H1 (cell line): ENCODE measurements around the gene ZNF148. TPM values are rescaled to one million over a fixed set of nuclear protein-coding genes. Genes with fewer than 3 reads are reported as not detected.

ENCODE experiments used
- CTCF ChIA-PET: fragments of 300-600 bp; sonication (Branson Sonifier 250); formaldehyde crosslinking; loops from one replicate; lab custom pipeline; 2021; ENCODE audit not compliant: partially characterized antibody; lab: Charles Lee
- POLR2A ChIA-PET: fragments of 300-600 bp; sonication (Branson Sonifier 250); formaldehyde crosslinking; loops from one replicate; lab custom pipeline; 2021; ENCODE audit warnings: inconsistent platforms; ENCODE audit not compliant: partially characterized antibody; lab: Charles Lee
- DNase-seq, 2 experiments: peaks; one replicate each; pipeline versions ENCODE4 v3.0.0 to v3.0.0-alpha.2; 2010 to 2022; ENCODE audit warnings: low spot score in 2 of 2, low read depth in 1 of 2, mixed read lengths in 1 of 2
- FAIRE-seq: peaks from 2 replicates; lab custom pipeline; 2011; peaks lifted over from hg19 to GRCh38; lab: Jason Lieb, UNC
- H2AFZ ChIP-seq: 2 replicates; pipeline ENCODE4 v1.8.1; 2012; ENCODE audit warnings: low read length, inconsistent platforms
- H2AK5ac ChIP-seq: 2 replicates; pipeline ENCODE4 v1.6.1; 2013; ENCODE audit warnings: low read depth, low read length
- H2BK120ac ChIP-seq: replicated peaks from 2 replicates; pipeline ENCODE3; 2013; ENCODE audit warnings: low read depth, low read length, inconsistent platforms
- H2BK12ac ChIP-seq: 2 replicates; pipeline ENCODE4 v1.6.1; 2013; ENCODE audit warnings: low read depth, low read length
- H2BK15ac ChIP-seq: 2 replicates; pipeline ENCODE4 v1.6.1; 2013; ENCODE audit warnings: low read length
- H2BK20ac ChIP-seq: 2 replicates; pipeline ENCODE4 v1.6.1; 2013; ENCODE audit warnings: low read length
- H2BK5ac ChIP-seq: 2 replicates; pipeline ENCODE4 v1.6.1; 2013; ENCODE audit warnings: low read depth, low read length
- H3K14ac ChIP-seq: 2 replicates; pipeline ENCODE4 v1.6.1; 2013; ENCODE audit warnings: inconsistent platforms; ENCODE audit not compliant: insufficient read length
- H3K18ac ChIP-seq: 2 replicates; pipeline ENCODE4 v1.6.1; 2013; ENCODE audit warnings: low read length; ENCODE audit errors: extremely low read depth
- H3K23ac ChIP-seq: 2 replicates; pipeline ENCODE4 v1.6.1; 2013; ENCODE audit warnings: inconsistent platforms; ENCODE audit not compliant: insufficient read length
- H3K23me2 ChIP-seq: 2 replicates; pipeline ENCODE4 v1.6.1; 2013; ENCODE audit warnings: low read depth, low read length
- H3K27ac ChIP-seq: 2 replicates; pipeline ENCODE4 v1.6.1; 2011; ENCODE audit warnings: low read depth, low read length, inconsistent platforms
- H3K27me3 ChIP-seq, 4 experiments: replicated peaks in 1 of 4; 1 replicate in 1 of 4; 2 replicates in 3 of 4; pipeline versions ENCODE4 v1.6.1 to v1.8.1; 2011 to 2013; ENCODE audit warnings: low read length in 3 of 4, mild to moderate bottlenecking in 3 of 4, inconsistent platforms in 2 of 4, mixed read lengths in 2 of 4, moderate library complexity in 1 of 4; ENCODE audit not compliant: control insufficient read depth in 3 of 4, insufficient read depth in 3 of 4; ENCODE audit errors: extremely low read depth in 1 of 4
- H3K36me3 ChIP-seq, 4 experiments: 2 replicates each; pipeline versions ENCODE4 v1.6.1 to v1.8.1; 2011 to 2013; ENCODE audit warnings: mild to moderate bottlenecking in 4 of 4, low read length in 3 of 4, moderate library complexity in 2 of 4, control low read depth in 1 of 4, inconsistent platforms in 1 of 4; ENCODE audit not compliant: insufficient read depth in 4 of 4, control insufficient read depth in 2 of 4
- H3K4ac ChIP-seq: replicated peaks from 2 replicates; pipeline ENCODE3; 2013; ENCODE audit warnings: low read length, low read depth, mixed read lengths, inconsistent platforms; ENCODE audit not compliant: insufficient read length
- H3K4me1 ChIP-seq, 4 experiments: replicated peaks in 1 of 4; 1 replicate in 1 of 4; 2 replicates in 3 of 4; pipeline versions ENCODE4 v1.6.1 to v1.8.1; 2011 to 2013; ENCODE audit warnings: low read length in 3 of 4, inconsistent platforms in 2 of 4, mixed read lengths in 1 of 4; ENCODE audit not compliant: insufficient read depth in 4 of 4, control insufficient read depth in 3 of 4
- H3K4me2 ChIP-seq, 2 experiments: 2 replicates each; pipeline versions ENCODE4 v1.6.1 to v1.8.1; 2011 to 2013; ENCODE audit warnings: low read depth in 2 of 2, low read length in 2 of 2, control low read depth in 1 of 2, inconsistent platforms in 1 of 2, mild to moderate bottlenecking in 1 of 2; ENCODE audit not compliant: insufficient read depth in 1 of 2
- H3K4me3 ChIP-seq, 4 experiments: fragments of 200-600, 300-600 bp in 1 of 4; sonication (generic), shearing (Covaris generic), sonication (Bioruptor Twin) in 1 of 4; 2 replicates each; pipeline versions ENCODE4 v1.5.1 to v1.8.1; 2011 to 2016; ENCODE audit warnings: low read length in 4 of 4, low read depth in 3 of 4, control low read depth in 2 of 4, inconsistent platforms in 2 of 4, mild to moderate bottlenecking in 2 of 4, mixed read lengths in 1 of 4, moderate library complexity in 1 of 4; ENCODE audit not compliant: insufficient read depth in 2 of 4; ENCODE audit errors: extremely low read depth in 1 of 4
- H3K56ac ChIP-seq: replicated peaks from 2 replicates; pipeline ENCODE3; 2013; ENCODE audit warnings: low read depth, mild to moderate bottlenecking, mixed read lengths, low read length, inconsistent platforms; ENCODE audit not compliant: insufficient read length
- H3K79me1 ChIP-seq: 2 replicates; pipeline ENCODE4 v1.6.1; 2013; ENCODE audit warnings: low read depth, low read length, control low read depth
- H3K79me2 ChIP-seq, 2 experiments: 2 replicates each; pipeline versions ENCODE4 v1.6.1 to v1.8.1; 2012 to 2013; ENCODE audit warnings: low read length in 2 of 2, mild to moderate bottlenecking in 2 of 2, inconsistent platforms in 1 of 2; ENCODE audit not compliant: insufficient read depth in 2 of 2, control insufficient read depth in 1 of 2
- H3K9ac ChIP-seq, 4 experiments: replicated peaks in 1 of 4; 1 replicate in 1 of 4; 2 replicates in 3 of 4; pipeline versions ENCODE4 v1.6.1 to v1.8.1; 2011 to 2013; ENCODE audit warnings: low read depth in 3 of 4, low read length in 3 of 4, control low read depth in 2 of 4, mild to moderate bottlenecking in 2 of 4, moderate library complexity in 2 of 4, inconsistent platforms in 1 of 4; ENCODE audit errors: extremely low read depth in 1 of 4
- H3K9me3 ChIP-seq, 2 experiments: 2 replicates each; pipeline versions ENCODE4 v1.6.1 to v1.8.1; 2012 to 2013; ENCODE audit warnings: mild to moderate bottlenecking in 2 of 2, moderate library complexity in 2 of 2, control low read depth in 1 of 2, inconsistent platforms in 1 of 2, low read depth in 1 of 2, low read length in 1 of 2, mixed read lengths in 1 of 2; ENCODE audit not compliant: insufficient read depth in 2 of 2
- H4K20me1 ChIP-seq, 2 experiments: replicated peaks in 1 of 2; 2 replicates each; pipeline versions ENCODE3 to v1.8.1; 2011 to 2013; ENCODE audit warnings: inconsistent platforms in 2 of 2, low read length in 2 of 2, mild to moderate bottlenecking in 1 of 2; ENCODE audit not compliant: insufficient read depth in 2 of 2, control insufficient read depth in 1 of 2
- H4K5ac ChIP-seq: 2 replicates; pipeline ENCODE4 v1.6.1; 2013; ENCODE audit warnings: low read length, low read depth, mixed read lengths, inconsistent platforms; ENCODE audit not compliant: insufficient read length
- H4K8ac ChIP-seq: 2 replicates; pipeline ENCODE4 v1.8.0; 2013; ENCODE audit warnings: mild to moderate bottlenecking, moderate library complexity, low read length, inconsistent platforms; ENCODE audit not compliant: insufficient read depth; ENCODE audit errors: extremely low read depth
- H4K91ac ChIP-seq: replicated peaks from 2 replicates; pipeline ENCODE3; 2013; ENCODE audit warnings: low read length, mixed read lengths, inconsistent platforms; ENCODE audit not compliant: insufficient read length
- CREB1 ChIP-seq: IDR thresholded peaks from 2 replicates; pipeline ENCODE4 v1.6.1; 2012; ENCODE audit warnings: inconsistent platforms
- EP300 ChIP-seq, 2 experiments: IDR thresholded peaks; 1 replicate in 1 of 2; 2 replicates in 1 of 2; pipeline ENCODE4 v1.6.1; 2011 to 2012; ENCODE audit warnings: low read depth in 2 of 2, low read length in 2 of 2, mild to moderate bottlenecking in 2 of 2, borderline replicate concordance in 1 of 2, inconsistent platforms in 1 of 2, moderate library complexity in 1 of 2
- KDM5A ChIP-seq: fragments of 200-600 bp; IDR thresholded peaks from 2 replicates; pipeline ENCODE4 v1.7.1; 2012; ENCODE audit warnings: mild to moderate bottlenecking, low read length, inconsistent platforms, mixed read lengths
- SP1 ChIP-seq: IDR thresholded peaks from 2 replicates; pipeline ENCODE4 v1.6.1; 2011; ENCODE audit warnings: low read depth, low read length
- SRF ChIP-seq: IDR thresholded peaks from 2 replicates; pipeline ENCODE4 v1.6.1; 2011; ENCODE audit warnings: mild to moderate bottlenecking, low read depth, low read length, moderate library complexity
- TBP ChIP-seq: IDR thresholded peaks from 2 replicates; pipeline ENCODE4 v1.6.1; 2011; ENCODE audit warnings: low read depth, low read length, improper control_type of control experiment
- TEAD4 ChIP-seq: IDR thresholded peaks from 2 replicates; pipeline ENCODE4 v1.6.1; 2012; ENCODE audit warnings: low read depth, low read length, inconsistent platforms, mixed read lengths
- WGBS, 2 experiments: shearing (Covaris generic) in 1 of 2; methylation state at CpG; one replicate each; pipeline versions ENCODE4 v1.1.6 to v1.1.7; 2013 to 2015; ENCODE audit warnings: low lambda C conversion rate in 2 of 2, mixed read lengths in 2 of 2, inconsistent platforms in 1 of 2, low coverage in 1 of 2, missing lambda C conversion rate in 1 of 2; ENCODE audit not compliant: insufficient replicate concordance in 2 of 2, insufficient coverage in 1 of 2, insufficient read length in 1 of 2; ENCODE audit errors: extremely low coverage in 1 of 2, missing lambda C conversion rate in 1 of 2; 5-methylcytosine and 5-hydroxymethylcytosine counted together
- polyA plus RNA-seq, 7 experiments: library from polyadenylated mRNA; depleted of rRNA in 3 of 7; stranded (reverse) in 5 of 7; unstranded in 2 of 7; fragments of >200 nt in 5 of 7; fragments of 200-250 nt in 2 of 7; gene quantifications; 1 replicate in 5 of 7; 2 replicates in 1 of 7; 4 replicates in 1 of 7; pipeline versions ENCODE4 v1.2.1 to v1.2.3, GENCODE V29; 2011 to 2013; ENCODE audit warnings: missing spikeins in 2 of 7, mixed read lengths in 2 of 7
- total RNA-seq: library from RNA; stranded (reverse); fragmentation: NEBNext Ultra II Directional; extraction: Animal tissue kit (Norgen Biotek cat#: 25700); gene quantifications from 2 replicates; pipeline ENCODE4 v1.2.1, GENCODE V29; 2021
- TF ChIP-seq, protein P1 (sequence below): IDR thresholded peaks from 2 replicates; pipeline ENCODE4 v1.6.1; 2011; ENCODE audit warnings: low read length, improper control_type of control experiment
- TF ChIP-seq, protein P2 (sequence below): IDR thresholded peaks from 2 replicates; pipeline ENCODE4 v1.6.1; 2012; ENCODE audit warnings: inconsistent platforms

The ZNF148 gene
- total and polyA plus RNA-seq, 2 of the 8 experiments (the other 6 are each of a cell fraction or from before 2014, with no cell fraction given) = 3.7 to 22.6 TPM

DNA sequence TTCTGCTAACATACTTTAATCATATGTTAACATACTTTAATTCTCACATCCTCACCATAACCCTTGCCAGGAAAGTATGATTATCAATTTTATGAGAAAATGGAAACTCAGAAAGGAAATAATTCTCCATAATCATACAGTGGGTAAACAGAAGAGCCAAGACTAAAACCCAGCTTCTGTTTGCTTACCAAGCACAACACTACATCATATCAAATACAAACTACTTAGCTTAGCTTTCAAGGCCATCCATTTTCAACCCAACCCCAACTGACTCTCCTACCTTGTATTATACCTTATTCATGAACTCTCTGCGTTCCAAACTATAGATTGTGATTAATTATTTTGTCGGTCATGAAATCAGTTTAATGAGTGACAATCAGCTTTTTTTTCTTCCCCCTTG is 9.0 kb downstream of the ZNF148 start:
- no peak overlapping the region for H2BK5ac ChIP-seq
- no peaks in the 10 kb centered on the region for H3K36me3 ChIP-seq
- H2BK120ac ChIP-seq = no peak overlapping the region
- H3K79me2 ChIP-seq = peaks cover 5 to 99% of the 10 kb centered on the region in 2 experiments; a peak in 3 of 4 replicates
- H3K4me1 ChIP-seq = no peaks in the 10 kb centered on the region
- no peak overlapping the region for H3K4ac ChIP-seq
- H4K8ac ChIP-seq = no peak overlapping the region
- peaks cover 4% of the 10 kb centered on the region; the same call in 1 of the 2 replicates for H3K23me2 ChIP-seq
- ChIA-PET CTCF (interaction anchor here (0.6 to 1.9 kb wide), 3 partner anchors 10 to 219 kb away, joined by 3 to 4 read pairs (median 3); no protein-coding TSS in a partner anchor), POLR2A (interaction anchor here (1.0 to 3.4 kb wide), 2 partner anchors 9 kb away, joined by 3 to 15 read pairs; partner anchors contain the start of gene ZNF148)
- no peak overlapping the region for H2BK20ac ChIP-seq
- no peak overlapping the region for H3K14ac ChIP-seq
- H3K56ac ChIP-seq = no peak overlapping the region
- H3K4me2 ChIP-seq = no peak overlapping the region
- peaks cover 10% of the 10 kb centered on the region for H3K79me1 ChIP-seq
- TF ChIP-seq CREB1 = no peak
- TF ChIP-seq TEAD4 = no peak
- TF ChIP-seq SP1 = no peak
- TF ChIP-seq EP300 (IDR thresholded peaks at IDR 0.05; ENCODE audit: borderline replicate concordance in 1 of 2, low read depth in 2 of 2, low read length in 2 of 2) = no peak
- TF ChIP-seq TBP = no peak
- TF ChIP-seq, protein P1, sequence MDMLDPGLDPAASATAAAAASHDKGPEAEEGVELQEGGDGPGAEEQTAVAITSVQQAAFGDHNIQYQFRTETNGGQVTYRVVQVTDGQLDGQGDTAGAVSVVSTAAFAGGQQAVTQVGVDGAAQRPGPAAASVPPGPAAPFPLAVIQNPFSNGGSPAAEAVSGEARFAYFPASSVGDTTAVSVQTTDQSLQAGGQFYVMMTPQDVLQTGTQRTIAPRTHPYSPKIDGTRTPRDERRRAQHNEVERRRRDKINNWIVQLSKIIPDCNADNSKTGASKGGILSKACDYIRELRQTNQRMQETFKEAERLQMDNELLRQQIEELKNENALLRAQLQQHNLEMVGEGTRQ = no peak
- TF ChIP-seq, protein P2, sequence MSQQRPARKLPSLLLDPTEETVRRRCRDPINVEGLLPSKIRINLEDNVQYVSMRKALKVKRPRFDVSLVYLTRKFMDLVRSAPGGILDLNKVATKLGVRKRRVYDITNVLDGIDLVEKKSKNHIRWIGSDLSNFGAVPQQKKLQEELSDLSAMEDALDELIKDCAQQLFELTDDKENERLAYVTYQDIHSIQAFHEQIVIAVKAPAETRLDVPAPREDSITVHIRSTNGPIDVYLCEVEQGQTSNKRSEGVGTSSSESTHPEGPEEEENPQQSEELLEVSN = no peak
- TF ChIP-seq SRF = no peak
- TF ChIP-seq KDM5A = no peak
- H3K9ac ChIP-seq = no peak overlapping the region
- H2AK5ac ChIP-seq = no peak overlapping the region
- no peak overlapping the region for H2BK12ac ChIP-seq
- no peaks in the 10 kb centered on the region for H3K27me3 ChIP-seq
- FAIRE-seq (no peak), DNase-seq (no peak)
- H2BK15ac ChIP-seq = no peak overlapping the region
- H3K4me3 ChIP-seq = no peak overlapping the region
- H4K91ac ChIP-seq = no peak overlapping the region
- H4K5ac ChIP-seq = no peak overlapping the region
- WGBS, 2 experiments = 82% methylated on average over 2 of the region's 2 CpGs; no CpG with 5 or more reads in 1 of the 2 experiments
- H3K9me3 ChIP-seq = no peaks in the 10 kb centered on the region
- H3K23ac ChIP-seq = no peak overlapping the region
- H4K20me1 ChIP-seq = peaks cover 0 to 5% of the 10 kb centered on the region in 2 experiments
- H2AFZ ChIP-seq = no peak overlapping the region
- H3K18ac ChIP-seq = no peak overlapping the region
- H3K27ac ChIP-seq = no peak overlapping the region
